Ovary (tissue), 10 donors: ENCODE measurements around the gene FNBP1L. TPM values are rescaled to one million over a fixed set of nuclear protein-coding genes. Genes with fewer than 3 reads are reported as not detected.

Source experiments
- DNase-seq, 5 donors: peaks; one replicate each; pipeline ENCODE4 v3.0.0-alpha.2; 2019 to 2020
- H3K27ac ChIP-seq, 2 donors: fragments of 200-600 bp; one replicate each; pipeline versions ENCODE4 v1.5.1 to v1.8.0; 2019 to 2022
- H3K27me3 ChIP-seq: fragments of 200-600 bp; one replicate; pipeline ENCODE4 v1.8.0; 2022
- H3K36me3 ChIP-seq: fragments of 200-600 bp; sonication (generic); one replicate; pipeline ENCODE4 v1.5.1; 2019
- H3K4me1 ChIP-seq: one replicate; pipeline ENCODE4 v1.8.1; 2013; ENCODE audit warnings: mild to moderate bottlenecking, moderate library complexity; ENCODE audit not compliant: insufficient read depth
- H3K4me3 ChIP-seq: fragments of 200-600 bp; sonication (generic); one replicate; pipeline ENCODE4 v1.5.1; 2017
- H3K9me3 ChIP-seq, 2 donors: fragments of 200-600 bp in 1 of 2; sonication (generic) in 1 of 2; one replicate each; pipeline versions ENCODE4 v1.5.1 to v1.8.1; 2013 to 2019; ENCODE audit warnings: mild to moderate bottlenecking in 1 of 2, moderate library complexity in 1 of 2
- EP300 ChIP-seq: sonication (generic); formaldehyde crosslinking; IDR thresholded peaks from one replicate; pipeline ENCODE4 v1.6.1; 2017; ENCODE audit warnings: antibody characterized with exemption
- POLR2A ChIP-seq: fragments of 450-650 bp; IDR thresholded peaks from one replicate; pipeline ENCODE4 v1.6.1; 2017; ENCODE audit warnings: antibody characterized with exemption, mild to moderate bottlenecking, moderate library complexity
- WGBS, 3 donors: extraction: QIAGEN DNeasy Blood & Tissue Kit in 1 of 3; methylation state at CpG; one replicate each; pipeline versions ENCODE4 v1.1.5 to v1.1.7; 2013 to 2017; 5-methylcytosine and 5-hydroxymethylcytosine counted together
- intact Hi-C, 4 donors: fragments of 100-400 bp; cut with DNase I; formaldehyde crosslinking; loops; one replicate each; pipeline versions ENCODE4 v1.11.0 to v1.15.1; 2022 to 2023
- long read RNA-seq, 3 donors: library from polyadenylated mRNA in 2 of 3; unstranded in 2 of 3; transcript quantifications; one replicate each; pipeline ENCODE4 v2.0.0 and lab custom pipeline, GENCODE V29; 2021 to 2026
- polyA plus RNA-seq, 2 donors: library from polyadenylated mRNA; stranded (reverse); fragments of 200-250 nt in 1 of 2; fragments of 350-450 nt in 1 of 2; fragmentation: Illumina TruSeq in 1 of 2; extraction: RNeasy Lipid Tissue Mini Kit (QIAGEN cat#74804) in 1 of 2; gene quantifications; one replicate each; pipeline ENCODE4 v1.2.3, GENCODE V29; 2013 to 2014
- total RNA-seq, 7 donors: library from RNA; depleted of rRNA in 2 of 7; stranded (reverse); fragments of >200 nt in 2 of 7; fragmentation: NEBNext Ultra II Directional in 3 of 7; extraction: Animal tissue kit (Norgen Biotek cat#: 25700) in 3 of 7; gene quantifications; one replicate each; pipeline versions ENCODE4 v1.1.0 to v1.2.4, GENCODE V29; 2016 to 2023
- TF ChIP-seq, protein P1 (sequence below), 3 donors: fragments of 450-650 bp in 2 of 3; fragments of 200-600 bp in 1 of 3; IDR thresholded peaks; one replicate each; pipeline versions ENCODE4 v1.5.1 to v1.8.0; 2016 to 2022; ENCODE audit warnings: antibody characterized with exemption in 3 of 3, mild to moderate bottlenecking in 1 of 3
- donor health status: DM: no; HTN: no; CAD: no; lungs with moderate emphysema.
- donor health status: DM: no; HTN: no; CAD: no.
- donor health status: Bipolar disorder and iron deficiency.
- donor health status: DM: yes; HTN: yes; CAD: no.
- donor health status: DM: no; HTN: no; CAD: no.
- donor health status: DM: yes; HTN: yes; CAD: no.

The FNBP1L gene
- total RNA-seq (10 to 100 TPM; 16.2 to 27.6 (median 18.4) TPM), polyA plus RNA-seq (10 to 100 TPM; 11.9 to 21.2 TPM)
- long read RNA-seq, donor 1, full-length matches to known transcripts: 8 of 34 reads
- long read RNA-seq, donor 1, partial matches to known transcripts: 21 of 34 reads
- long read RNA-seq, donor 1, other reads (novel, unspliced or antisense): 5 of 34 reads
- long read RNA-seq, donor 2, full-length matches to known transcripts: 20 of 39 reads
- long read RNA-seq, donor 2, partial matches to known transcripts: 19 of 39 reads
- long read RNA-seq, donor 2, other reads (novel, unspliced or antisense): 0 of 39 reads
- long read RNA-seq, donor 3, full-length matches to known transcripts: 42 of 48 reads
- long read RNA-seq, donor 3, partial matches to known transcripts: 3 of 48 reads
- long read RNA-seq, donor 3, other reads (novel, unspliced or antisense): 3 of 48 reads

- peak within 1 kb of the TSS; percentile 64 to 74 for H3K27ac ChIP-seq
- H3K4me1 ChIP-seq: no peaks in the 10 kb centered on the region
- intact Hi-C loops: loop anchor here in 1 of 4 donors (5.0 to 10.0 kb wide), 4 partner anchors 167 to 575 kb away; no protein-coding TSS in a partner anchor
- no peaks in the 10 kb centered on the region for H3K36me3 ChIP-seq
- peak; percentile 32 for TF ChIP-seq POLR2A
- TF ChIP-seq, protein P1, sequence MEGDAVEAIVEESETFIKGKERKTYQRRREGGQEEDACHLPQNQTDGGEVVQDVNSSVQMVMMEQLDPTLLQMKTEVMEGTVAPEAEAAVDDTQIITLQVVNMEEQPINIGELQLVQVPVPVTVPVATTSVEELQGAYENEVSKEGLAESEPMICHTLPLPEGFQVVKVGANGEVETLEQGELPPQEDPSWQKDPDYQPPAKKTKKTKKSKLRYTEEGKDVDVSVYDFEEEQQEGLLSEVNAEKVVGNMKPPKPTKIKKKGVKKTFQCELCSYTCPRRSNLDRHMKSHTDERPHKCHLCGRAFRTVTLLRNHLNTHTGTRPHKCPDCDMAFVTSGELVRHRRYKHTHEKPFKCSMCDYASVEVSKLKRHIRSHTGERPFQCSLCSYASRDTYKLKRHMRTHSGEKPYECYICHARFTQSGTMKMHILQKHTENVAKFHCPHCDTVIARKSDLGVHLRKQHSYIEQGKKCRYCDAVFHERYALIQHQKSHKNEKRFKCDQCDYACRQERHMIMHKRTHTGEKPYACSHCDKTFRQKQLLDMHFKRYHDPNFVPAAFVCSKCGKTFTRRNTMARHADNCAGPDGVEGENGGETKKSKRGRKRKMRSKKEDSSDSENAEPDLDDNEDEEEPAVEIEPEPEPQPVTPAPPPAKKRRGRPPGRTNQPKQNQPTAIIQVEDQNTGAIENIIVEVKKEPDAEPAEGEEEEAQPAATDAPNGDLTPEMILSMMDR (IDR thresholded peaks at IDR 0.05): no peak
- H3K9me3 ChIP-seq: no peaks in the 10 kb centered on the region
- DNase-seq: peak; percentile 75 to 85 (median 81)
- WGBS, 3 donors: 1% methylated on average over 40 to 52 of the region's 52 CpGs
- no peaks in the 10 kb centered on the region for H3K27me3 ChIP-seq
- peak within 1 kb of the TSS; percentile 89 for H3K4me3 ChIP-seq
These were observed at the start of gene FNBP1L for GRCh38 chr1:93447481-93448291. FNBP1L (plus strand) TSS chr1:93448118; CDS start chr1:93448282, 164 bp downstream.

GRCh38 chr1:93399781-93400180, 48.1 kb upstream of the FNBP1L start:
- intact Hi-C loops: no loop called here
- Histone ChIP-seq H3K27ac (no peak overlapping the region), H3K36me3 (no peaks in the 10 kb centered on the region)

GRCh38 chr1:93408203-93408602, 39.7 kb upstream of the FNBP1L start:
- Histone ChIP-seq H3K4me1 (no peaks in the 10 kb centered on the region), H3K27ac (no peak overlapping the region), H3K4me3 (no peak overlapping the region), H3K27me3 (no peaks in the 10 kb centered on the region), H3K36me3 (no peaks in the 10 kb centered on the region), H3K9me3 (no peaks in the 10 kb centered on the region)
- intact Hi-C loops: no loop called here
- no peak for DNase-seq
- TF ChIP-seq EP300: no peak
- TF ChIP-seq POLR2A: no peak
- TF ChIP-seq, protein P1 (IDR thresholded peaks at IDR 0.05): no peak
- 87 to 93% (median 90%) methylated on average over 4 of the region's 4 CpGs for WGBS, 3 donors

More at GRCh38 chr1:93399781-93400180, 48.1 kb upstream of the FNBP1L start:
- DNase-seq: no peak
- no peak overlapping the region for H3K4me3 ChIP-seq
- no peaks in the 10 kb centered on the region for H3K9me3 ChIP-seq
- H3K27me3 ChIP-seq: no peaks in the 10 kb centered on the region
- no peaks in the 10 kb centered on the region for H3K4me1 ChIP-seq
- TF ChIP-seq EP300 (no peak), POLR2A (no peak)
- TF ChIP-seq, protein P1 (IDR thresholded peaks at IDR 0.05): no peak

DNA sequence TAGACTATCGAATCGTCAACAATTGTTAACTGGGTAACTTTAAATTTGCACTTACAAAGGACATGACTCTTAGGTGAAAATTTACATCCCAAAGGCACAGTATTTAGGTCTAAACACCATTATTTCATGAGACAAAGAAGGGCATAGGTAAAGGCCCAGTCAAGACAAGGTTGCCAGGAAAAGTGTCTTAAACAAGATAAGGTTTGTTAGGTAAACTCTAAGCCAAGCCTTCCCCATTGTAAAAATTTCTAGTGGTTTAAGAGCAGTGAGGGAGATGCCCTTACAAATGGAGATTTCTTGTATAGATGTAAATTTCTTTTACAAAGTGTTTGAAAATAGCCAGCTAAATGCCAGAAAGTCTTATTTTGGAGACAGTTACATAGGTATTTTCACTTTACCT, 36.9 kb upstream of the FNBP1L start:
- TF ChIP-seq EP300 (no peak), POLR2A (no peak)
- TF ChIP-seq, protein P1 (IDR thresholded peaks at IDR 0.05): no peak
- WGBS, 3 donors: 55 to 65% (median 63%) methylated on average over 2 of the region's 2 CpGs
- Histone ChIP-seq H3K9me3 (no peaks in the 10 kb centered on the region), H3K27ac (no peak overlapping the region), H3K4me1 (peaks cover 1% of the 10 kb centered on the region), H3K27me3 (no peaks in the 10 kb centered on the region), H3K36me3 (no peaks in the 10 kb centered on the region), H3K4me3 (no peak overlapping the region)
- DNase-seq: no peak
- intact Hi-C loops: no loop called here
